Measurements from ENCODE around the gene YAF2. TPM values are rescaled to one million over a fixed set of nuclear protein-coding genes. Genes with fewer than 3 reads are reported as not detected.

YAF2 gene
- total and polyA plus RNA-seq, 12 donors = 26.9 to 129 (median 79.3) TPM

GRCh38 chr12:42119085-42119633 lies 118.9 kb downstream of the YAF2 start:
- H3K9me3 ChIP-seq = no peaks in the 10 kb centered on the region
- intact Hi-C loops (cut with DNase I) = no loop called here
- no peak for ATAC-seq
- H3K4me1 ChIP-seq = peaks cover 0 to 5% (median 0%) of the 10 kb centered on the region in 9 donors
- H3K27me3 ChIP-seq = no peaks in the 10 kb centered on the region
- TF ChIP-seq CTCF (IDR thresholded peaks at IDR 0.05) = no peak
- H3K36me3 ChIP-seq = peaks cover 0 to 25% (median 8%) of the 10 kb centered on the region in 9 donors
- H3K27ac ChIP-seq = no peak overlapping the region
- no peak overlapping the region for H3K4me3 ChIP-seq
- no peak for DNase-seq
- WGBS, 2 donors = 75 to 84% methylated on average over 2 of the region's 2 CpGs

GRCh38 chr12:42118136-42118879 lies 119.7 kb downstream of the YAF2 start:
- DNase-seq (no peak), ATAC-seq (no peak)
- intact Hi-C loops (cut with DNase I) = no loop called here
- Histone ChIP-seq H3K27ac (no peak overlapping the region), H3K9me3 (no peaks in the 10 kb centered on the region), H3K4me3 (no peak overlapping the region), H3K4me1 (peaks cover 0 to 5% (median 0%) of the 10 kb centered on the region in 9 donors), H3K27me3 (no peaks in the 10 kb centered on the region), H3K36me3 (peaks cover 0 to 25% (median 8%) of the 10 kb centered on the region in 9 donors)
- TF ChIP-seq CTCF (IDR thresholded peaks at IDR 0.05) = no peak
- 85 to 91% methylated on average over 5 of the region's 5 CpGs for WGBS, 2 donors

GRCh38 chr12:42109031-42109430 lies 129.0 kb downstream of the YAF2 start:
- H3K4me1 ChIP-seq = peaks cover 0 to 6% (median 0%) of the 10 kb centered on the region in 9 donors
- H3K36me3 ChIP-seq = peaks cover 0 to 42% (median 0%) of the 10 kb centered on the region in 9 donors
- no peak overlapping the region for H3K27ac ChIP-seq
- no peak overlapping the region for H3K4me3 ChIP-seq
- DNase-seq (no peak), ATAC-seq (no peak)
- TF ChIP-seq CTCF (IDR thresholded peaks at IDR 0.05) = no peak
- 68 to 70% methylated on average over 3 of the region's 3 CpGs for WGBS, 2 donors
- peaks cover 0 to 19% (median 0%) of the 10 kb centered on the region in 11 donors for H3K9me3 ChIP-seq
- intact Hi-C loops (cut with DNase I) = no loop called here
- no peaks in the 10 kb centered on the region for H3K27me3 ChIP-seq

Other genes starting within 250 kb of the YAF2 start
- 1 to 10 TPM; 4.2 to 7.8 (median 5.7) TPM for gene GXYLT1, start 93.4 kb downstream of the YAF2 start, total RNA-seq
- gene GXYLT1, start 93.4 kb downstream of the YAF2 start, polyA plus RNA-seq = 1 to 10 TPM; 1.7 to 2.2 TPM
- 10 to 100 TPM; 51.0 to 69.6 (median 58.6) TPM for gene ZCRB1, start 87.8 kb upstream of the YAF2 start, total RNA-seq
- gene ZCRB1, start 87.8 kb upstream of the YAF2 start, polyA plus RNA-seq = 10 to 100 TPM; 26.1 to 79.2 TPM
- 10 to 100 TPM; 28.2 to 41.8 (median 34.8) TPM for gene PPHLN1, start 87.9 kb upstream of the YAF2 start, total RNA-seq
- gene PPHLN1, start 87.9 kb upstream of the YAF2 start, polyA plus RNA-seq = 10 to 100 TPM; 15.4 to 25.8 TPM